SU-DHL-6 (cell line): Measurements from ENCODE around the gene PER3.

Experiments used
- H2AFZ ChIP-seq: fragments of 200-600 bp; sonication (generic); 2 replicates; pipeline ENCODE4 v1.6.1; 2014; ENCODE audit warnings: low read depth, mild to moderate bottlenecking, moderate library complexity, mixed read lengths, antibody characterized with exemption, low read length; ENCODE audit not compliant: severe bottlenecking
- H3F3A ChIP-seq: fragments of 200-600 bp; shearing (Covaris generic); 2 replicates; pipeline ENCODE4 v1.6.0; 2016; ENCODE audit warnings: antibody characterized with exemption, mild to moderate bottlenecking; ENCODE audit not compliant: insufficient read depth
- H3K27ac ChIP-seq: fragments of 200-600 bp; sonication (generic); 2 replicates; pipeline ENCODE4 v1.5.1; 2016; ENCODE audit warnings: low read depth, mild to moderate bottlenecking, low read length, moderate library complexity, mixed read lengths
- H3K27me3 ChIP-seq: fragments of 200-600 bp; sonication (generic), shearing (Covaris generic); 2 replicates; pipeline ENCODE4 v1.6.0; 2014; ENCODE audit warnings: mild to moderate bottlenecking, low read length
- H3K36me3 ChIP-seq: fragments of 200-600 bp; sonication (generic); 2 replicates; pipeline ENCODE4 v1.6.1; 2014; ENCODE audit warnings: mild to moderate bottlenecking, low read length, mixed read lengths
- H3K4me2 ChIP-seq: fragments of 300-600, 200-600 bp; shearing (Covaris generic), sonication (generic); 2 replicates; pipeline ENCODE4 v1.6.0; 2014; ENCODE audit warnings: low read length, low read depth, mild to moderate bottlenecking; ENCODE audit not compliant: poor library complexity, severe bottlenecking
- H3K4me3 ChIP-seq: fragments of 200-600 bp; sonication (generic); 2 replicates; pipeline ENCODE4 v1.5.1; 2014; ENCODE audit warnings: antibody characterized with exemption, low read length, mild to moderate bottlenecking, mixed read lengths; ENCODE audit not compliant: insufficient read depth, poor library complexity, severe bottlenecking
- H3K79me2 ChIP-seq: fragments of 200-600 bp; sonication (generic); 2 replicates; pipeline ENCODE4 v1.6.1; 2014; ENCODE audit warnings: mild to moderate bottlenecking, low read length, moderate library complexity; ENCODE audit not compliant: insufficient read depth
- H3K9ac ChIP-seq: fragments of 200-600 bp; sonication (generic); 2 replicates; pipeline ENCODE4 v1.7.0; 2014; ENCODE audit warnings: mild to moderate bottlenecking, low read length
- H3K9me2 ChIP-seq: fragments of 200-600 bp; sonication (generic); replicated peaks from 2 replicates; pipeline ENCODE4 v1.6.1; 2014; ENCODE audit warnings: low read length; ENCODE audit not compliant: insufficient read depth
- H3K9me3 ChIP-seq: fragments of 200-600 bp; sonication (generic); 2 replicates; pipeline ENCODE4 v1.6.1; 2014; ENCODE audit warnings: low read length, mixed read lengths; ENCODE audit not compliant: insufficient read depth
- H4K20me1 ChIP-seq: fragments of 200-600 bp; sonication (generic); 2 replicates; pipeline ENCODE4 v1.6.1; 2014; ENCODE audit warnings: low read depth, mild to moderate bottlenecking, antibody characterized with exemption, low read length, moderate library complexity, mixed read lengths
- CTCF ChIP-seq: fragments of 200-600 bp; sonication (generic); IDR thresholded peaks from one replicate; pipeline ENCODE4 v1.5.1; 2017; ENCODE audit warnings: antibody characterized with exemption, mild to moderate bottlenecking, low read length, moderate library complexity; ENCODE audit not compliant: insufficient read depth, poor library complexity, severe bottlenecking
- EZH2phosphoT487 ChIP-seq: fragments of 200-600 bp; sonication (generic), shearing (Covaris generic); conservative IDR thresholded peaks from 2 replicates; pipeline ENCODE4 v1.6.1; 2018; ENCODE audit warnings: mild to moderate bottlenecking, antibody characterized with exemption, low read length, moderate library complexity, mixed read lengths

PER3 gene

DNA sequence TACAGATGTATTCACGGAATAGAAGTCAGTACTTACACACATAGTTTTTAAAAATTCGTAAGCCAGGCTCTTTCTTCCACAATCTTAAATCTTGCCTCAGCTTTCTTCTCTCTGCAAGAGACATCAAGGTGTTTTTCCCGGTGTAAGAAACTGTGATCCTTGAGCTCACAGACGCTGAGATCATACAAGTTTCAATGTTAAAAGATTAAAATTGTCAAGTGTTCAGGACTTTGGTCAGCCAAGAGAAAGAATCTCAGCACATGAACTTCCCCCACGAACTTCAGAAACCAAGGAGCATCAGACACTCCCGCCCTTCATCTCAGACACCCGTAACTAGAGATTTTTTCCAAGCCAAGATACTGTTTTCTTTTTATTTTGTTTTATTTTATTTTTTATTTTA lies 62.6 kb downstream of the PER3 start:
- no peaks in the 10 kb centered on the region for H3K79me2 ChIP-seq
- no peaks in the 10 kb centered on the region for H3K27me3 ChIP-seq
- no peaks in the 10 kb centered on the region for H3K9me2 ChIP-seq
- H3F3A ChIP-seq: no peaks in the 10 kb centered on the region
- H3K4me2 ChIP-seq: no peak overlapping the region
- no peak overlapping the region for H3K9ac ChIP-seq
- no peaks in the 10 kb centered on the region for H3K36me3 ChIP-seq
- no peaks in the 10 kb centered on the region for H4K20me1 ChIP-seq
- no peak overlapping the region for H2AFZ ChIP-seq
- TF ChIP-seq CTCF: no peak
- no peak for TF ChIP-seq EZH2phosphoT487
- H3K27ac ChIP-seq: no peak overlapping the region
- no peaks in the 10 kb centered on the region for H3K9me3 ChIP-seq
- H3K4me3 ChIP-seq: no peak overlapping the region

DNA sequence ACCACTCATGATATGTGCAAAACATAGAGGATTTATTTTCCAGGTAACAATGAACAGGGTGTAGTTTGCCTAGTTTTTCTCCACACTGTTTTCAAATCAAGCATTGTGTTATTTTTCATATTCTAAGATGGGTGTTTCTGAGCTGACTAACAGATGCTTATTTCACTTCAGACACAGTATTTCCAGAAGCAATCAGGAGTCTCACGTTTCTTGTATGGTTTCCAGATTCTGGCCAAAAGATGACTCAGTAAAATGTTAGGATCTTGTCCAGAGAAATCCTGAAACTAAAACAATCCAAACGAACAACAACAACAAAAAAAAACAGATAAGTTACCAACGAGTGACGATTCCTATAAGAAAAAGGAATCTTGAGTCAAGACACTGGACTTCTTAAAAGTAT lies 63.5 kb downstream of the PER3 start:
- Histone ChIP-seq H3K27ac (no peak overlapping the region), H3K9ac (no peak overlapping the region), H3K4me2 (no peak overlapping the region), H3K36me3 (no peaks in the 10 kb centered on the region), H3F3A (no peaks in the 10 kb centered on the region), H3K4me3 (no peak overlapping the region), H3K9me3 (no peaks in the 10 kb centered on the region), H3K27me3 (no peaks in the 10 kb centered on the region), H2AFZ (no peak overlapping the region), H3K9me2 (no peaks in the 10 kb centered on the region), H3K79me2 (no peaks in the 10 kb centered on the region), H4K20me1 (no peaks in the 10 kb centered on the region)
- TF ChIP-seq CTCF: no peak
- TF ChIP-seq EZH2phosphoT487: no peak

DNA sequence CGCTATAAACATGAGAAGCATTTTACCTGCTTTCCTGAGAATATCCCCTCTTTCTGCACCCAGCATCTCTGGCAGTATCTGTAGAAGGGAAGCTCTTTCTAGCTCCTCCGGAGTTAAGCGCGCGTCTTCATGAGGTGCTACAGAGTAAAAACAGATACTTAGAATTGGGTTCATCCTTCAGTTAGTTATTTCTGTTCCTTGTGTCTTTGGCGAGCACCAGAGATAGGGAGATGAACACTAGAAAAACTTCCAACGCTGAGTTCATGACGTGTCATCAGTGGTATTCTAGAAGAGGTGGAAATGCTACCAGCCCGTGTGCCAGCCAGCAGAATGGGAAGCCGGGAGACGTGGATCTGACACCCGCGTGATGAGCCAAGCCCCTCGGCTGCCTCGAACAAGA lies 66.7 kb downstream of the PER3 start:
- Histone ChIP-seq H3K9me2 (no peaks in the 10 kb centered on the region), H4K20me1 (no peaks in the 10 kb centered on the region), H3K79me2 (no peaks in the 10 kb centered on the region), H2AFZ (no peak overlapping the region), H3F3A (no peaks in the 10 kb centered on the region), H3K27ac (no peak overlapping the region), H3K27me3 (no peaks in the 10 kb centered on the region), H3K4me3 (no peak overlapping the region), H3K36me3 (no peaks in the 10 kb centered on the region), H3K4me2 (no peak overlapping the region), H3K9ac (no peak overlapping the region), H3K9me3 (no peaks in the 10 kb centered on the region)
- TF ChIP-seq EZH2phosphoT487 (no peak), CTCF (no peak)
